OCI-M2 (cell line): ENCODE results near the gene DNAH1.

Experiments used
- DNase-seq: peaks from one replicate; lab custom pipeline; 2025; ENCODE audit not compliant: unreplicated experiment; lab: John Stamatoyannopoulos, UW

Gene DNAH1

DNA sequence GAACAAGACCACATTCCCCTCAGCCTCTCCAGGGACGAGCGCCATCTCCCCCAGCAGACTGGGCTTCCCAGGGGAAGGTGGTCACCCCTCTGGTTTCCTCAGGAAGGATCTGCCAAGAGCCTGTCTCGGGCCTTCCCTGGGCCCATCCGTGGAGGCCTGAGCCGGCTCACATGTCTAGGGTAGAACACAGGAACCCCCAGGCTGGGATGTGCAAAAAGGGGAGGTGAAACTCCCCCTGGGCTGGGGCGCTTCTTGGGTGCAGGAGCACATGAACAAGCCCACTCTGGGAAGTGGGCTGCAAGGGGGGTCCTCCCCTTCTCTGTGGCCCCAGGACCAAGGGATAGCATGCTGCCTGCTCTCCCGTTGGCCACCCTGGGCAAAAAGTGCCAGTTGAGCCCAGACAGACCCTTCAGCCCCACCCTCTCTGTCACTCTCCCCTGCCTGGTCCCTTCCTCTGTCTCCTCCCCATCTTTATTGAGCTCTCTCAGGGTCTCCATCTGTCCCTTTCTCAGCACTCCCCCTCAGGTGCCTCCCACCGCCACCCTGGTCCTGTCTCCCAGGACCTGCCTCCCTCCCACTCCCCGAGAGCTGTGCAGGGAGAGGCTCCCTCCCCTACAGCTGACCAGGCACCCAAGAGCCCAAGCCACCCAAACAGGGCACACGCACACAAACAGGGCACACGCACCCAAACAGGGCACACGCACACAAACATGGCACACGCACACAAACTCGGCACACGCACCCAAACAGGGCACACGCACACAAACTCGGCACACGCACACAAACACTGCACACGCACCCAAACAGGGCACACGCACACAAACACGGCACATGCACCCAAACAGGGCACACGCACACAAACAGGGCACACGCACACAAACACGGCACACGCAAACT, 127.9 kb downstream of the DNAH1 start:
- no peak for DNase-seq

DNA sequence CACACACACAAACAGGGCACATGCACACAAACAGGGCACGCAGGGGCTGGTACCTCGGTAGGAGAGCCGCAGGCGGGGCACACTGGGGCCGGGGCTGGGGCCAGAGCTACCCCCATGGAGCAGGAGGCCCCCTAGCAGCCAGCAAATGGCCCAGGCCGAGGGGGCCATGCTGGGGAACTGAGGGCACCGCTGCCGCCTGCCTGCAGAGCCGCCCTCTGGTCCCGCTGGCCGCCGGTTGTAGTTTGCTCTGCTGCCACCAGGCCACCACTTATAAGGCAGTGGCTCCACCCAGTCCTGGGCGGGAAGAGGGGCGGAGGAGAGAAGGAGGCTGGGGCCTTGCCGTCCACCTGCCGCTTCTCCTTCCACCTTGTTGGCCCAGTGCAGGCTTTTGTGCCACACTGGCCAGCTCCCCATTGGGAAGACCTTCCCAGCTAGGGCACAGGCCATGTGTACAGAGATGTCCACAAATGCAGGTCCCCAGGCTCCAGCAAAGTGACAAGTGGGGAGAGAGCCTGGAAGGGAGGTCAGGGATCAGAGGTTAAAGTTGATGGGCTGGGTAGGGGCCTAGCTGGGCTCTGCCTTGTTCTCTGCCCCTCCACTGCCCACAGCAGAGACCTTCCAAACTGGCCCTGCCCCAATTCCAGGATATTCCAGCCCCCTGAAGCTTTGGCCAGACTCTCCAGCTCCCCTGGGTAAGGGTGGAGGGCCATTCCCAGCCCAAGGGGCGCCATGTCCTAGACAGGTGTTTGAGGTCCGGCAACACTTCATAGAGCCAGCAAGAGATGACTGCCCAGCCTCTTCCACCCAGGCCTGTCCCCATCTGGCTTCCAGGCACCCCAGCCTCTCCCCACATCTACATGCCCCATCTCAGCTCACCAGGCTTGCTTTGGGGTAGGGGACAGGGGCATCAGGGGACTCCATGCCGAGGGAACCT, 129.0 kb downstream of the DNAH1 start, which contains the start of gene SEMA3G:
Gene SEMA3G (minus strand): TSS at position 244 of the 934 bp plus-strand sequence. CDS start 76 bp downstream, at position 168.
- DNase-seq = no peak

DNA sequence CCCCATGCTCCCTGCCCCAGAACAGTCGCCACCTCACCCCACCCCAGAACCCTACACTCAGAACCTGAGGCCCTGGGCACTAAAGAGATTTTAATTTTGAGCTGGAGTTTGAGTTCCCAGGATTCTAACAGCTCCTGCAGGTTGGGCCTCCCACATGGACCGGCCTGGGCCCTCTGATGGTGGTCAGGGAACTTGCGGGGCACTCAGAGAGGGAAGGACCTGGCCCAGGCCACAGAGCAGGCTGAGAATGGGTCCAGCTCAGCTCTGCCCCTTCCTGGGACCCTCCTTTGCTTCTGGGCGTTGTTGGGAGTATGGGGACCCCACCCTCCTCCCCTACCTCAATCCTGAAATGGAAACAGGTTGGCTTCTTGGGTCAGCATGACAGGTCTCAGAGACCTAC, 129.9 kb downstream of the DNAH1 start:
- no peak for DNase-seq

DNA sequence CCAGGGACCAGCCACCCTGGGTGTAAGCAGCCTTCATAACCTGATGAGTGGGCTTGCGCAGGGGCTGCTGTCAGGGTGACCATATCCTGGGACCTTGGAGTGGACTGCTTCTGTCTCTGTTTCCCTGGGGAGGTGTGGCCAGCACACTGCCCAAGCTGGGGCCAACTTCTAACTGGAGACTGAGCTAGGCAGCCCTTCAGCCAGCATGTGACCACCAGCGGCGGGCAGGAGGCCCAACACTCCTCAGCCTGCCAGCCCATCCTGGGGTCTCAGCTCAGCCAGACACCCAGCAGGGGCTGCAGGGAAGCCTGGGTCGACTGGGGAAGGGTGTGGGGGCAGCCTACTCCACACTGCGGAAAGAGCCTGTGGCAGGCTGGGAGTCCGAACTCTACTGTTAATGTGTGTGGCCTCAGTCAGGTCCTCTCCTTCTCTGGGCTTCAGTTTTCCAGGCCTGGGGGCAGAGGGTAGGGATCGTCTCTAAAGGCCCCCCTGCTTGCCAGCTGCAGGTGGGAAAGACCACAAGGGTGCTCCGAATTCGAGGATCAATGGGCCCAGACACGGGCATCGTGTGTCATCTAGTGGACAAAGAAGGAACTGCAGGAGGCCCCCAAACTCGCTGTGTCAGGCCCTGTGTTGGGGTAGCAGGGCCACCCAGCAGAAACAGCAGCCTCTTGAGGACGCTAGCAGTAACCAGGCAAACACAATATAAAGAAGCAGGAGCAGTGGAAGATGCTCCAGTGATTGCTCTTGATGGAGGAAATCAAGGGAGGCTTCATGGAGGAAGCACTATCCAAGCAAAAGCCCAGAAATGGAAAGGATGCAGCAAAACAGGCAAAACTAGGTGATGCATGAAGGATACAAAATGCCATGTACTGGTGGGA, 130.8 kb downstream of the DNAH1 start:
- DNase-seq = peak; percentile 7

DNA sequence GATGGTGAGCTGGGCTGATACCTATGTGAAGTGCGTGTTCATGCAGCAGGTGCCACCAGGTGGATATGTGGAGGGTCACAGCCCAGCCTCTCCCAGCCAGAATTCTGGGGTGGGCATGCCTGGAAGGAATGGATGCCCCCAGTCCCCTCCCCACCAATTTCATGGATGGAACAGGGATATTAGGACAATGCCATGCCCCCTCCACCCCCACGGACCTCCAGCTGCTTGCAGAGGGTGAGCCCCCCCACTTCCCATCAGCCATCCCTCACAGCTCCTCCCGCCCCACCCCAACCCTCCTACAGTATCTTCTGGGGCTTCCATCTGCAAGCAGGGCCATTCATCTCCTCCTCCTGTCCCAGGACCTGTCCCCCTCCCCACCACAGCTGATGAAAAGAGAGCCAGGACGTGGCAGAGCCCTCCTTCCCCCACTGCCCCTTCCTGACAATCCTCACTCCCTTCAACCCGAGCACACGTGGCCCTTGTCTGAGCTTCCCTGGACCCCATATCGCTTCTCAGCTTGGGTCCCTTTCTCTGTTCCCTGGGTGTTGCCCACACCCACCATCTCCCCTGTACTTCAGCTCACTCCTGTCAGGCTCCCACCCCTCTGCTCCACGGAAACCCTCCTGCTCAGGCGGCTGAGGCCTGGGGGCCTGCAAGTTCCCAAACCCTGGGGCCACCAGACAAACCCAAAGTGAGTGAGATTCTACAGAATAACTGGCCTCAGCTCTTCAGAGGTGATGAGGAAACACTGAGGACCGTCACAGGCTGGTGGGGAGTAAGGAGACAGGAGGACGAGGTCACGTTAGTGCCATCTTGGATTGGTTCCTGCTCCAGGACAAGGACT, 131.6 kb downstream of the DNAH1 start:
- no peak for DNase-seq
